Mucosa of stomach (tissue), 1 donor: ENCODE data around the gene BAIAP2L2.
"Not testable (repeated sequence)": the region's sequence is repeated elsewhere in the genome, so short reads cannot be mapped to it uniquely, and the experiment has no call there.

ENCODE experiments used
- H3K27me3 ChIP-seq: one replicate; pipeline ENCODE4 v1.7.0; 2013; ENCODE audit warnings: mild to moderate bottlenecking, low read length; ENCODE audit not compliant: control insufficient read depth, insufficient read depth
- H3K36me3 ChIP-seq: one replicate; pipeline ENCODE4 v1.7.0; 2013; ENCODE audit warnings: low read length; ENCODE audit not compliant: control insufficient read depth, insufficient read depth
- H3K4me1 ChIP-seq: one replicate; pipeline ENCODE4 v1.7.0; 2013; ENCODE audit warnings: mild to moderate bottlenecking, low read length; ENCODE audit not compliant: control insufficient read depth, insufficient read depth
- H3K4me3 ChIP-seq: one replicate; pipeline ENCODE4 v1.7.0; 2013; ENCODE audit warnings: low read length
- H3K9ac ChIP-seq: one replicate; pipeline ENCODE4 v1.7.0; 2013; ENCODE audit warnings: mild to moderate bottlenecking, low read length, moderate library complexity
- H3K9me3 ChIP-seq: one replicate; pipeline ENCODE4 v1.7.0; 2013; ENCODE audit warnings: mild to moderate bottlenecking, low read length, moderate library complexity; ENCODE audit not compliant: control insufficient read depth
- donor health status: Pancreatic carcinoma.

Gene BAIAP2L2

DNA sequence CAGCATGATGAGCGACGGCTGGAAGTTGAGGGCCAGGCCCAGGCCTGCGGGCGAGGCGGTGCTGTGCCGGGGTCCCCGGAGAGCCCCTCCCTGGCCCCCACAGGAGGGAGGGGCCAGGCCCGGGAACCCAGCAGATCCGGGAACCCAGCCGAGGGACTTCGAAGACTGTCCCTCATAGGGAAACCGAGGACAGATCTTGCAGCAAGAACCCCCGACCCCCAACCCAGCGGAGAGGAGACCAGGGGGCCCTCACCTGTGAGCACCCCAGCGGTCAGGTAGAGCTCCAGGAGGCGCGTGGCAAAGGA is 28.9 kb downstream of the BAIAP2L2 start:
- H3K4me3 ChIP-seq = no peak overlapping the region
- H3K9me3 ChIP-seq = no peaks in the 10 kb centered on the region
- no peak overlapping the region for H3K9ac ChIP-seq
- no peaks in the 10 kb centered on the region for H3K36me3 ChIP-seq
- H3K27me3 ChIP-seq = peaks cover 27% of the 10 kb centered on the region
- peaks cover 16% of the 10 kb centered on the region for H3K4me1 ChIP-seq

GRCh38 chr22:38080850-38081635 is 29.4 kb downstream of the BAIAP2L2 start:
- Histone ChIP-seq H3K36me3 (no peaks in the 10 kb centered on the region), H3K4me1 (peaks cover 16% of the 10 kb centered on the region), H3K9me3 (no peaks in the 10 kb centered on the region), H3K27me3 (peaks cover 27% of the 10 kb centered on the region), H3K4me3 (no peak overlapping the region), H3K9ac (no peak overlapping the region)

DNA sequence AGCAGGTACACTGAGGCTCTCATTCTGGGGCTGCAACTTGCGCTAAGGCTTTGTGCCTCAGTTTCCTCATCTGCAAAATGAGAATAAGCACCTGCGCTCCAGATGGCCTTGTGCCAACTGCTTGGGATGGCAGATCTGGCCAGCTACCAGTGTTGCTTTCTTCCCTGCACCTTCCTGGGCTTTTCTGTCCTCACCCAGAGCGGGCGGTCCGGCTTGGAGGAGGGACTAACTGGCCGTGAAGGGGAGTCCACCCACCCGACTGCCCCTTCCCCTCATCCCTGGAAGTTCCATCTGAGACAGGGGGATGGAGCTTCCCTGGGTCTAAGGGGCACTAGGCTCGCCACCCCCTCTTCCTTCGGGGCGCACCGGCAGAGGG is 30.0 kb downstream of the BAIAP2L2 start:
- H3K4me3 ChIP-seq = no peak overlapping the region

GRCh38 chr22:38079804-38080203 is 30.7 kb downstream of the BAIAP2L2 start:
- no peak overlapping the region for H3K4me3 ChIP-seq
- H3K9me3 ChIP-seq = no peaks in the 10 kb centered on the region
- no peaks in the 10 kb centered on the region for H3K36me3 ChIP-seq
- peaks cover 16% of the 10 kb centered on the region for H3K4me1 ChIP-seq
- H3K27me3 ChIP-seq = peaks cover 27% of the 10 kb centered on the region
- no peak overlapping the region for H3K9ac ChIP-seq

More for the DNA sequence above, 30.0 kb downstream of the BAIAP2L2 start:
- Histone ChIP-seq H3K27me3 (peaks cover 27% of the 10 kb centered on the region), H3K4me1 (peaks cover 16% of the 10 kb centered on the region), H3K36me3 (no peaks in the 10 kb centered on the region), H3K9me3 (no peaks in the 10 kb centered on the region), H3K9ac (no peak overlapping the region)

DNA sequence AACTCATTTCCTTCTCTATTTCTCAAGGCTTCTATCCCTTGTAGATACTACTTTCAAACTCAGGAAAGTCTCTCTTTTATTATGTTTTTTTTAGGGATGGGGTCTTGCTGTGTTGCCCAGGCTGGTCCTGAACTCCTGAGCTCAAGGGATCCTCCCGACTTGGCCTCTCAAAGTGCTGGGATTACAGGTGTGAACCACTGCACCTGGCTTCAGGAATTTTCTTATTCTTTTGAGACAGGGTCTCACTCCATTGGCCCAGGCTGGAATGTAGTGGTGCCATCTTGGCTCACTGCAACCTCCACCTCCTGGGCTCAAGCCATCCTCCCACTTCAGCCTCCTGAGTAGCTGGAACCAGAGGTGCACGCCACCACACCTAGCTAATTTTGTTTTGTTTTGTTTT is 31.3 kb downstream of the BAIAP2L2 start:
- H3K9me3 ChIP-seq, H3K4me3 ChIP-seq, H3K36me3 ChIP-seq, H3K9ac ChIP-seq: not testable (repeated sequence)
- Histone ChIP-seq H3K27me3 (peaks cover 27% of the 10 kb centered on the region), H3K4me1 (peaks cover 16% of the 10 kb centered on the region)

- no peak overlapping the region for H3K9ac ChIP-seq
- peaks cover 16% of the 10 kb centered on the region for H3K4me1 ChIP-seq
- no peaks in the 10 kb centered on the region for H3K36me3 ChIP-seq
- H3K27me3 ChIP-seq = peaks cover 27% of the 10 kb centered on the region
- no peak overlapping the region for H3K4me3 ChIP-seq
- H3K9me3 ChIP-seq = no peaks in the 10 kb centered on the region
Observed at GRCh38 chr22:38078046-38078840, 32.2 kb downstream of the BAIAP2L2 start.

DNA sequence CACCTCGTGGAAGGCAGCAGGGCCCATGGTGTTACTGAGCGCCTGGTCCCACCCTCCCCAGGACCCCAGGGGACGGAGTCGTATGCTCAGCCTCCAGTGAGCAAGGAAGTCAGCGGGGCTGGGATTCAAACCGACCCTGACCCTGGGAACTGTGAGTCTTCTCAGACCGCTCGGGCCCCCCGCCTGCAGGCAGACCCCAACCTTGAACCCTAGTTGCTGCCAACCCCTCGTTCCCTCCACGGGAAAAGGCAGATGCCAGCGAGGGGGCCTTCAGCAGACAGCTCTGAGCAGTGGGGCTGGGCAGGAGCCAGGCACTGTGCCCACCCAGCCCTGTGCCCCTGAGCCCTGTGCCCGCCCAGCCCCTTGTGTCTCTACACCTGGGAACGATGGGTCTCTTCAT is 32.9 kb downstream of the BAIAP2L2 start:
- H3K27me3 ChIP-seq = peaks cover 22% of the 10 kb centered on the region
- no peaks in the 10 kb centered on the region for H3K9me3 ChIP-seq
- H3K4me1 ChIP-seq = peaks cover 16% of the 10 kb centered on the region
- H3K4me3 ChIP-seq = no peak overlapping the region
- no peak overlapping the region for H3K9ac ChIP-seq
- H3K36me3 ChIP-seq = no peaks in the 10 kb centered on the region

GRCh38 chr22:38077096-38077495 is 33.4 kb downstream of the BAIAP2L2 start:
- no peak overlapping the region for H3K9ac ChIP-seq
- peaks cover 12% of the 10 kb centered on the region for H3K4me1 ChIP-seq
- no peaks in the 10 kb centered on the region for H3K36me3 ChIP-seq
- H3K9me3 ChIP-seq = no peaks in the 10 kb centered on the region
- no peak overlapping the region for H3K4me3 ChIP-seq
- peaks cover 17% of the 10 kb centered on the region for H3K27me3 ChIP-seq

DNA sequence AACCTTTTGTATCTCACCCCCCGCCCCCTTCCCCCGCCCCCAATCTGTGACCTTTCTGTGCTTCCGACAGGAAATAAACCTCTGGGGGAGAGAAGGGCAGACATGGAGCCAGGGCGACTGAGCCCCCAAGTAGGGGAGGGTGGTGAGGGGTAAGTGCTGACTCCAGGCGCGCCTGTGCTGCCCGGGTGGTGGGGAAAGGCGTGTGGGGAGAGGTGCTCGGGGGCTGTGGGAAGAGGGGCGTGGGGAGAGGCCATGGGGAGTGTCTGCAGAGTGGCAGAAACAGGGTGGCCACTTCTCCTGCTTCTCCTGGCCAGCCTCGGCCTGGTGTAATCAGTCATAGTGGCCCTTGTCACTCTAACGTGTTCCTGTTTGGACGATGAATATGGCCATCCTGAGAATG is 34.5 kb downstream of the BAIAP2L2 start:
- Histone ChIP-seq H3K4me3 (no peak overlapping the region), H3K36me3 (no peaks in the 10 kb centered on the region), H3K27me3 (peaks cover 8% of the 10 kb centered on the region), H3K4me1 (peaks cover 3% of the 10 kb centered on the region), H3K9ac (no peak overlapping the region), H3K9me3 (no peaks in the 10 kb centered on the region)

- Histone ChIP-seq H3K36me3 (no peaks in the 10 kb centered on the region), H3K4me1 (no peaks in the 10 kb centered on the region), H3K4me3 (no peak overlapping the region), H3K9me3 (no peaks in the 10 kb centered on the region), H3K27me3 (peaks cover under 1% of the 10 kb centered on the region), H3K9ac (no peak overlapping the region)
Observed at GRCh38 chr22:38075105-38075825, 35.2 kb downstream of the BAIAP2L2 start.

DNA sequence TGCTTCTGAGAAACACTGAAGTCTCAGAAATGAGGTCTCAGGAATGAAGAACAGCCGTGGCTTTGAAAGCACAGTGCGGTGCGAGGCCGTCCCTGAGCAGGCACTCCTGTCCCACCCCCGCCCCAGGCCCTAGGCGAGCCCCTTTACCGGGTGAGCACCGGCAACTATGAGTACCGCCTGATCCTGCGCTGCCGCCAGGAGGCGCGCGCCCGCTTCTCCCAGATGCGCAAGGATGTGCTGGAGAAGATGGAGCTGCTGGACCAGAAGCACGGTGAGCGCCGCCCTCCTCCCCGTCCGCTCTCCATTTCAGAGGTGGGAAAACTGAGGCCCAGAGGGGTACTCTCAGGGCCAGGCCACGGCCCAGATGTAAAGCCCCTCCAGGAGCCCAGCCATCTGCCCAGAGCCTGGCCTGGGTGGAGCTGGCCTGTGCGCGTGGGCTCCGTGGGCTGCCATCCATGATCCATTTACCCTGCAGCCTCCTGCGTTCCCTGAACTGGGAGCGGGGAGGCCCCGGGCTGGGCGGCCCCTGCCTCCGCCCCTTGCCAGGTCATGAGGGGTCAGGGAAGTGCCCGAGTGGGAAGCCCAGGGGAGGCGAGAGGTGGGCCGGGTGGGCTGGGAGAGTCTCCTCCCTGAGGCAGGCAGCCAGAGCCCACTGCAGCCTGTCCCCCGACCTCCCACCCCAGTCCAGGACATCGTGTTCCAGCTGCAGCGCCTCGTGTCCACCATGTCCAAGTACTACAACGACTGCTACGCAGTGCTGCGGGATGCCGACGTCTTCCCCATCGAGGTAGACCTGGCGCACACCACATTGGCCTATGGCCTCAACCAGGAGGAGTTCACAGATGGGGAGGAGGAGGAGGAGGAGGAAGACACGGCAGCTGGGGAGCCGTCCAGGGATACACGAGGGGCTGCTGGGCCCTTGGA is 36.0 kb downstream of the BAIAP2L2 start:
- Histone ChIP-seq H3K9me3 (no peaks in the 10 kb centered on the region), H3K4me3 (no peak overlapping the region), H3K36me3 (no peaks in the 10 kb centered on the region), H3K4me1 (no peaks in the 10 kb centered on the region), H3K27me3 (no peaks in the 10 kb centered on the region), H3K9ac (no peak overlapping the region)
